Neuronal stem cell (in vitro differentiated cells): ENCODE data around the gene RHOT1.
"Not testable (repeated sequence)": the region's sequence is repeated elsewhere in the genome, so short reads cannot be mapped to it uniquely, and the experiment has no call there.

Source experiments
- DNase-seq: peaks from one replicate; pipeline ENCODE4 v3.0.0-alpha.2; 2013; ENCODE audit warnings: low spot score
- H2AFZ ChIP-seq: one replicate; pipeline ENCODE4 v1.6.1; 2013; ENCODE audit warnings: mild to moderate bottlenecking, low read length, inconsistent platforms
- H2AK5ac ChIP-seq: 2 replicates; pipeline ENCODE4 v1.6.1; 2013; ENCODE audit warnings: low read depth, mild to moderate bottlenecking, inconsistent platforms, low read length, moderate library complexity, mixed read lengths
- H2BK120ac ChIP-seq: 2 replicates; pipeline ENCODE4 v1.6.1; 2013; ENCODE audit warnings: low read depth, mild to moderate bottlenecking, inconsistent platforms, low read length, moderate library complexity, mixed read lengths
- H2BK12ac ChIP-seq: one replicate; pipeline ENCODE4 v1.6.1; 2013; ENCODE audit warnings: low read length, inconsistent platforms
- H2BK15ac ChIP-seq: 2 replicates; pipeline ENCODE4 v1.6.1; 2013; ENCODE audit warnings: mild to moderate bottlenecking, low read length, inconsistent platforms, mixed read lengths
- H2BK5ac ChIP-seq: one replicate; pipeline ENCODE4 v1.6.1; 2013; ENCODE audit warnings: inconsistent platforms, mild to moderate bottlenecking, low read length, moderate library complexity
- H3K14ac ChIP-seq: one replicate; pipeline ENCODE4 v1.6.1; 2013; ENCODE audit warnings: low read length, inconsistent platforms
- H3K18ac ChIP-seq: 2 replicates; pipeline ENCODE4 v1.6.1; 2013; ENCODE audit warnings: low read length, inconsistent platforms
- H3K23ac ChIP-seq: 2 replicates; pipeline ENCODE4 v1.6.1; 2013; ENCODE audit warnings: low read depth, mild to moderate bottlenecking, mixed read lengths, low read length, inconsistent platforms; ENCODE audit not compliant: poor library complexity
- H3K27ac ChIP-seq: replicated peaks from 3 replicates; pipeline ENCODE4 v1.5.1; 2013; ENCODE audit warnings: low read length, inconsistent platforms
- H3K27me3 ChIP-seq, 3 experiments: 2 replicates each; pipeline ENCODE4 v1.6.1; 2013; ENCODE audit warnings: low read length in 3 of 3, mild to moderate bottlenecking in 2 of 3, inconsistent platforms in 1 of 3, low read depth in 1 of 3, mixed read lengths in 1 of 3, moderate library complexity in 1 of 3; ENCODE audit not compliant: control insufficient read depth in 3 of 3, insufficient read depth in 3 of 3
- H3K36me3 ChIP-seq, 2 donors: replicated peaks in 1 of 2; 2 replicates each; pipeline ENCODE4 v1.6.1; 2013; ENCODE audit warnings: low read length in 2 of 2; ENCODE audit not compliant: control insufficient read depth in 2 of 2, insufficient read depth in 2 of 2
- H3K4ac ChIP-seq: 2 replicates; pipeline ENCODE4 v1.6.1; 2013; ENCODE audit warnings: inconsistent platforms, mild to moderate bottlenecking, low read length, moderate library complexity
- H3K4me1 ChIP-seq, 2 donors: 1 replicate in 1 of 2; 2 replicates in 1 of 2; pipeline ENCODE4 v1.6.1; 2013; ENCODE audit warnings: low read length in 2 of 2, low read depth in 1 of 2; ENCODE audit not compliant: control insufficient read depth in 2 of 2, insufficient read depth in 1 of 2
- H3K4me2 ChIP-seq: one replicate; pipeline ENCODE4 v1.6.1; 2013; ENCODE audit warnings: mild to moderate bottlenecking, low read length, inconsistent platforms; ENCODE audit not compliant: insufficient read depth, poor library complexity, severe bottlenecking
- H3K4me3 ChIP-seq, 2 donors: 2 replicates each; pipeline ENCODE4 v1.5.1; 2013; ENCODE audit warnings: low read length in 2 of 2, mild to moderate bottlenecking in 2 of 2, inconsistent platforms in 1 of 2, moderate library complexity in 1 of 2
- H3K79me1 ChIP-seq: one replicate; pipeline ENCODE4 v1.6.1; 2013; ENCODE audit warnings: low read depth, mild to moderate bottlenecking, inconsistent platforms, low read length, moderate library complexity
- H3K9ac ChIP-seq: one replicate; pipeline ENCODE4 v1.6.1; 2013; ENCODE audit warnings: mild to moderate bottlenecking, low read depth, low read length, inconsistent platforms; ENCODE audit not compliant: poor library complexity
- H3K9me3 ChIP-seq, 2 donors: replicated peaks in 1 of 2; 2 replicates each; pipeline versions ENCODE3 to v1.6.1; 2013; ENCODE audit warnings: low read length in 2 of 2, mild to moderate bottlenecking in 2 of 2, inconsistent platforms in 1 of 2, low read depth in 1 of 2, mixed read lengths in 1 of 2, moderate library complexity in 1 of 2; ENCODE audit not compliant: control insufficient read depth in 2 of 2, insufficient read depth in 1 of 2
- H4K8ac ChIP-seq: one replicate; pipeline ENCODE4 v1.6.1; 2013; ENCODE audit warnings: low read depth, mild to moderate bottlenecking, inconsistent platforms, low read length, moderate library complexity
- H4K91ac ChIP-seq: one replicate; pipeline ENCODE4 v1.6.1; 2013; ENCODE audit warnings: low read length, low read depth, mild to moderate bottlenecking, inconsistent platforms; ENCODE audit not compliant: poor library complexity
- WGBS, 2 donors: extraction: QIAGEN DNeasy Blood & Tissue Kit; methylation state at CpG; one replicate each; pipeline ENCODE4 v1.1.7; 2013; ENCODE audit warnings: missing lambda C conversion rate in 2 of 2, mixed read lengths in 1 of 2; ENCODE audit not compliant: insufficient read length in 2 of 2, insufficient replicate concordance in 1 of 2; ENCODE audit errors: extremely low coverage in 2 of 2; 5-methylcytosine and 5-hydroxymethylcytosine counted together

Gene RHOT1

DNA sequence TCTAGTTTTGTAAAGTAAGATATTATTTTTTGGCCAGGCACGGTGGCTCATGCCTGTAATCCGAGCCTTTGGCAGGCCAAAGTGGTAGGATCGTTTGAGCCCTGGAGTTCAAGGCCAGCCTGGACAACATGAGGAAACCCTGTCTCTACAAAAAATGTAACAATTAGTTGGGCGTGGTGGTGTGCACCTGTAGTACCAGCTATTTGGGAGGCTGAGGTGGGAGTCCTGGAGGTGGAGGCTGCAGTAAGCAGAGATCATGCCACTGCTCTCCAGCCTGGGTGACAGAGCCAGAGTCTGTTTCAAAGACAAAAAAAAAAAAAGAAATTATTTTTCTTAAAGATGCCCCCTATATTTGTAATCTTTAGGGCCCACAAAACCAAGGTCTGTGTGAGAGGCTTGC lies 16.0 kb upstream of the RHOT1 start:
- H3K18ac ChIP-seq = no peak overlapping the region
- H3K9ac ChIP-seq = no peak overlapping the region
- no peak overlapping the region for H3K23ac ChIP-seq
- H3K9me3 ChIP-seq = peaks cover 0 to 5% of the 10 kb centered on the region in 2 donors
- H4K8ac ChIP-seq = no peak overlapping the region
- H4K91ac ChIP-seq = no peak overlapping the region
- no peak overlapping the region for H2BK12ac ChIP-seq
- DNase-seq = no peak
- no peaks in the 10 kb centered on the region for H3K79me1 ChIP-seq
- H2AFZ ChIP-seq = no peak overlapping the region
- H3K4me1 ChIP-seq = peaks cover 0 to 4% of the 10 kb centered on the region in 2 donors
- H2BK120ac ChIP-seq = no peak overlapping the region
- no peak overlapping the region for H3K4ac ChIP-seq
- H3K4me3 ChIP-seq = no peak overlapping the region
- no peak overlapping the region for H3K27ac ChIP-seq
- no peak overlapping the region for H3K14ac ChIP-seq
- no peak overlapping the region for H2AK5ac ChIP-seq
- no peak overlapping the region for H2BK5ac ChIP-seq
- no peaks in the 10 kb centered on the region for H3K27me3 ChIP-seq
- H3K4me2 ChIP-seq = no peak overlapping the region
- H2BK15ac ChIP-seq = no peak overlapping the region
- no CpG with 5 or more reads among the region's 4 CpGs for WGBS, 2 donors
- no peaks in the 10 kb centered on the region for H3K36me3 ChIP-seq

DNA sequence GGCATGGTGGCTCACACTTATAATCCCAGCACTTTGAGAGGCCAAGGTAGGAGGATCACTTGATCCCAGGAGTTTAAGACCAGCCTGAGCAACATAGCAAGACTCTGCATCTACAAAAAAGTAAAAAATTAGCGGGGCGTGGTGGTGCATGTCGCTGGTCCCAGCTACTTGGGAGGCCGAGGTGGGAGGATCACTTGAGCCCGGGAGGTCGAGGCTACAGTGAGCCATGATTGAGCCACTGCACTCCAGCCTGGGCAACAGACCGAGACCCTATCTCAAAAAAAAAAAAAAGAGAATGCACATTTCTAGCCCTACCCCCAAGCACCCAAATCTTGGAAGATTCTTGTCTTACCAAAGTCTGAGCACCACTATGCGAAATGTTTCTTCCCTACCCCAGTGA lies 15.6 kb upstream of the RHOT1 start:
- Histone ChIP-seq H3K18ac (no peak overlapping the region), H3K23ac (no peak overlapping the region), H3K9ac (no peak overlapping the region), H3K14ac (no peak overlapping the region), H2AFZ (peak overlapping the region; percentile 99), H3K4ac (no peak overlapping the region), H3K27me3 (no peaks in the 10 kb centered on the region), H4K91ac (no peak overlapping the region), H3K4me2 (peak overlapping the region; percentile 63), H2AK5ac (no peak overlapping the region), H2BK5ac (no peak overlapping the region), H3K9me3 (peaks cover 0 to 5% of the 10 kb centered on the region in 2 donors), H3K36me3 (no peaks in the 10 kb centered on the region), H3K4me1 (peaks cover 0 to 4% of the 10 kb centered on the region in 2 donors), H3K27ac (no peak overlapping the region), H2BK12ac (no peak overlapping the region), H3K79me1 (no peaks in the 10 kb centered on the region), H3K4me3 (peak overlapping the region in 1 of 2 donors; percentile 83), H2BK120ac (no peak overlapping the region), H4K8ac (no peak overlapping the region), H2BK15ac (no peak overlapping the region)
- no CpG with 5 or more reads among the region's 8 CpGs for WGBS, 2 donors
- DNase-seq = no peak

DNA sequence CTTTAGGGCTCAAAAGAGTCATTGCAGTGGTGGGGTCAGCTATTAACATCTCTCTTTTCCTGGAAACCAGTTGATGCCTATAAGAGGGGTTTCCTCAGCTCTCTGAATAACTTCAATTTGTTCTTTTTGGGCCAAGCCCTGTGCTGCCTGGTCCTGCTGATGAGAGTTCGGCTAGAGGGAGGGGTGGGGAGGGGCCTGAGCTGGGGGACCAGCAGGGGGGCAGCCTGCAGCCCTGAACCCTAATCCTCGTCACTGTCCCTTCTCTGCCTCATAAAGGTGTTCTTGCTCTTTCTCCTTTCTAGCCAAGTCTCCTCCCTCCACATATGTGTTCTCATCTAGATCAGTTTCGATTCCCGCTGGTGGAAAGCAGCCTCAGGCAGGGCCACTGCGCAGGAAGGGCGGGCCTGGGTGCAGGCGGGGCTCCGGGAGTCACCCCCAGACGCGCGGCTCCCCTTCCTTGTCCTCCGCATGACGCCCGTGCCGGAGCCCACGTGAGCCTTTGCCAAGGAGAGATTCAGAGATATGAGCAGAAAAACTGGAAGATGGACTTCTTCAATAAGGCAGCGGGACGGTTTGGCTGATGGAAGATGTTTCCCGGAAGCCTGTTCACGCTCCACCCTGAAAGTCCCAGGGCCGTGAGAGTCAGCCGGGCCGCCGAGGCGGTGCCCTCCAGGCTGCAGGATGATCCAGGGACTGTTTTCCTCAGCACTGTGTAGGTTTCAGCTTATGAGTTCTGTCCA lies 15.0 kb upstream of the RHOT1 start:
- peak; percentile 24 for DNase-seq
- H3K27me3 ChIP-seq = no peaks in the 10 kb centered on the region
- no peak overlapping the region for H2BK12ac ChIP-seq
- no peak overlapping the region for H2BK15ac ChIP-seq
- peak overlapping the region; percentile 88 for H3K18ac ChIP-seq
- H2BK5ac ChIP-seq = no peak overlapping the region
- no peaks in the 10 kb centered on the region for H3K36me3 ChIP-seq
- H2AK5ac ChIP-seq = no peak overlapping the region
- peak overlapping the region; percentile 73 for H3K9ac ChIP-seq
- H2AFZ ChIP-seq = peak overlapping the region; percentile 99
- peaks cover 0 to 5% of the 10 kb centered on the region in 2 donors for H3K9me3 ChIP-seq
- H3K4me3 ChIP-seq = peak overlapping the region; percentile 74 to 83
- H4K91ac ChIP-seq = peak overlapping the region; percentile 9
- H4K8ac ChIP-seq = no peak overlapping the region
- H3K79me1 ChIP-seq = no peaks in the 10 kb centered on the region
- no CpG with 5 or more reads among the region's 25 CpGs for WGBS, 2 donors
- peak overlapping the region; percentile 63 for H3K4me2 ChIP-seq
- H3K23ac ChIP-seq = peak overlapping the region; percentile 40
- H3K27ac ChIP-seq = peak overlapping the region; percentile 28
- no peak overlapping the region for H3K4ac ChIP-seq
- no peak overlapping the region for H3K14ac ChIP-seq
- H2BK120ac ChIP-seq = no peak overlapping the region
- H3K4me1 ChIP-seq = peaks cover 0 to 4% of the 10 kb centered on the region in 2 donors

DNA sequence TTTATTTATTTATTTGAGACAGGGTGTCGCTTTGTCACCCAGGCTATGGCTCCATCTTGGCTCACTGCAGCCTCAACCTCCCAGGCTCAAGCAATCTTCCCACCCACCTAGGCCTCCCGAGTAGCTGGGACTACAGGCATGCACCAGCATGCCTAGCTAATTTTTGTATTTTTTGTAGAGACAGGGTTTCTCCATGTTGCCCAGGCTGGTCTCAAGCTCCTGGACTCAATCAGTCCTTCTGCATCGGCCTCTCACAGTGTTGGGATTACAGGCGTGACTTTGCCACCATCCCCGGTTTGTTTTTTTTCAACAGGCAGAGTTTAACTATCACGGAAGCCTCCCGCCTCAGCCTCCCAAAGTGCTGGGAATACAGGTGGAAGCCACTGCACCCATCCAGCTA lies 13.8 kb upstream of the RHOT1 start:
- H3K27me3 ChIP-seq, H3K79me1 ChIP-seq, H2BK5ac ChIP-seq, H3K9me3 ChIP-seq, H3K23ac ChIP-seq, H2AK5ac ChIP-seq, H3K36me3 ChIP-seq, H3K4me1 ChIP-seq, H2BK15ac ChIP-seq, H3K27ac ChIP-seq, H3K18ac ChIP-seq, H2BK12ac ChIP-seq, DNase-seq, H3K9ac ChIP-seq, H3K14ac ChIP-seq, H4K8ac ChIP-seq, H3K4ac ChIP-seq, H2BK120ac ChIP-seq, H4K91ac ChIP-seq: not testable (repeated sequence)
- Histone ChIP-seq H2AFZ (peak overlapping the region; percentile 18), H3K4me2 (peak overlapping the region; percentile 23), H3K4me3 (peak overlapping the region in 1 of 2 donors; percentile 83)
- no CpG with 5 or more reads among the region's 7 CpGs for WGBS, 2 donors
